ENCODE data around the gene NARS2.

The NARS2 gene

DNA sequence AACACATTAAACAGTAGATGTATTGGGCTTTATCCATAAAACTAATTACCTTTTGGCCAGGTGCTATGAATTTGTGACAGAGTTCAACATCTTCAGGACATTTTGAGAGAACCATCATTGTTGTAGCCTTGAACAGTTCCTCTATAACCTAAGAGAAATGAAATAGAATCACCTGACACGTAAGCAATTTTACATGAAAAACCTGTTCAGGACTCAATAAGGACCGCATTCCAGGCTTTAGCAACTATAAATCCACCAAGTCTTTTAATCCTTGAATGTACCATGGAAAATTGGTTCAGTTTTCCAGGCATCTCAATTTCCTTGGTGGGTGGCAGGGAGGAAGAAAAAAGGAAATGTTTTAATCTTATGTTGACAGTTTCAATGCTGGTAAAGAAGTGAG lies 96.1 kb downstream of the NARS2 start:
- Histone ChIP-seq H2AFZ (ENCODE audit: low read length) (no peak overlapping the region), H3K27me3 (ENCODE audit: insufficient read depth, low read length) (no peaks in the 10 kb centered on the region), H3K4me1 (ENCODE audit: insufficient read depth, low read length, severe bottlenecking) (no peaks in the 10 kb centered on the region), H3K9me3 (ENCODE audit: low read length) (no peaks in the 10 kb centered on the region), H3K9ac (ENCODE audit: low read length) (no peak overlapping the region), H3F3A (ENCODE audit: insufficient read depth, low read length) (no peaks in the 10 kb centered on the region), H3K4me3 (ENCODE audit: low read depth, low read length, poor library complexity, severe bottlenecking) (no peak overlapping the region), H3K36me3 (ENCODE audit: insufficient read depth, low read length) (peaks cover 17% of the 10 kb centered on the region), H3K4me2 (ENCODE audit: low read length) (no peak overlapping the region), H3K79me2 (ENCODE audit: insufficient read depth, low read length) (no peaks in the 10 kb centered on the region), H3K27ac (ENCODE audit: low read depth, low read length, poor library complexity, severe bottlenecking) (no peak overlapping the region), H3K9me2 (ENCODE audit: low read depth, low read length) (no peaks in the 10 kb centered on the region), H4K20me1 (ENCODE audit: insufficient read depth, low read length) (no peaks in the 10 kb centered on the region)
- TF ChIP-seq EZH2 (IDR thresholded peaks at IDR 0.05; ENCODE audit: borderline replicate concordance, low read length), result no peak
- TF ChIP-seq, protein P1, sequence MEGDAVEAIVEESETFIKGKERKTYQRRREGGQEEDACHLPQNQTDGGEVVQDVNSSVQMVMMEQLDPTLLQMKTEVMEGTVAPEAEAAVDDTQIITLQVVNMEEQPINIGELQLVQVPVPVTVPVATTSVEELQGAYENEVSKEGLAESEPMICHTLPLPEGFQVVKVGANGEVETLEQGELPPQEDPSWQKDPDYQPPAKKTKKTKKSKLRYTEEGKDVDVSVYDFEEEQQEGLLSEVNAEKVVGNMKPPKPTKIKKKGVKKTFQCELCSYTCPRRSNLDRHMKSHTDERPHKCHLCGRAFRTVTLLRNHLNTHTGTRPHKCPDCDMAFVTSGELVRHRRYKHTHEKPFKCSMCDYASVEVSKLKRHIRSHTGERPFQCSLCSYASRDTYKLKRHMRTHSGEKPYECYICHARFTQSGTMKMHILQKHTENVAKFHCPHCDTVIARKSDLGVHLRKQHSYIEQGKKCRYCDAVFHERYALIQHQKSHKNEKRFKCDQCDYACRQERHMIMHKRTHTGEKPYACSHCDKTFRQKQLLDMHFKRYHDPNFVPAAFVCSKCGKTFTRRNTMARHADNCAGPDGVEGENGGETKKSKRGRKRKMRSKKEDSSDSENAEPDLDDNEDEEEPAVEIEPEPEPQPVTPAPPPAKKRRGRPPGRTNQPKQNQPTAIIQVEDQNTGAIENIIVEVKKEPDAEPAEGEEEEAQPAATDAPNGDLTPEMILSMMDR (IDR thresholded peaks at IDR 0.05; ENCODE audit: low read length), result no peak

DNA sequence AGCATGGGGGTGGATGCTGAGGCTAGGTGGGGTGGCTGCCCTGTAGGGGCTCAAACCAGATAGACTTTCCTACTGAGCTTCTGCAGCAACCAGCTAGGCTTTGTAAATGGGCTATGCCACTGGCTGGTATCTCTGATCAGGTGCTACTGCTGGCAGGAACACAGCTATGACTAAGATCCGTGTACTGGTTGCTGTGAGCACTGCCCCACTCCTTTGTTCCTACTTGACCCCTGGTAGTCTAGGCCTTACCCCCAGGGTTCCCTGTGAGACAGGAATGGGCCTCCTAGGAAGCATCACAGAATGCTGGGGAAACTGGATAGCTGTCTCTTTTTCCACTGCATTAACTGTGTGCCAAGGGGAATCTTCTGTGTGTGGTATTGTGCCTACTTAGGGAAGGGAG lies 98.6 kb downstream of the NARS2 start:
- Histone ChIP-seq H4K20me1 (ENCODE audit: insufficient read depth, low read length) (no peaks in the 10 kb centered on the region), H3K36me3 (ENCODE audit: insufficient read depth, low read length) (peaks cover 17% of the 10 kb centered on the region), H3K4me1 (ENCODE audit: insufficient read depth, low read length, severe bottlenecking) (no peaks in the 10 kb centered on the region), H3K27ac (ENCODE audit: low read depth, low read length, poor library complexity, severe bottlenecking) (no peak overlapping the region), H3K79me2 (ENCODE audit: insufficient read depth, low read length) (no peaks in the 10 kb centered on the region), H3K4me2 (ENCODE audit: low read length) (no peak overlapping the region), H2AFZ (ENCODE audit: low read length) (no peak overlapping the region), H3K4me3 (ENCODE audit: low read depth, low read length, poor library complexity, severe bottlenecking) (no peak overlapping the region), H3K27me3 (ENCODE audit: insufficient read depth, low read length) (no peaks in the 10 kb centered on the region), H3K9me3 (ENCODE audit: low read length) (no peaks in the 10 kb centered on the region), H3K9me2 (ENCODE audit: low read depth, low read length) (no peaks in the 10 kb centered on the region), H3K9ac (ENCODE audit: low read length) (no peak overlapping the region), H3F3A (ENCODE audit: insufficient read depth, low read length) (no peaks in the 10 kb centered on the region)
- TF ChIP-seq, protein P1 (IDR thresholded peaks at IDR 0.05; ENCODE audit: low read length), result no peak
- TF ChIP-seq EZH2 (IDR thresholded peaks at IDR 0.05; ENCODE audit: borderline replicate concordance, low read length), result no peak

DNA sequence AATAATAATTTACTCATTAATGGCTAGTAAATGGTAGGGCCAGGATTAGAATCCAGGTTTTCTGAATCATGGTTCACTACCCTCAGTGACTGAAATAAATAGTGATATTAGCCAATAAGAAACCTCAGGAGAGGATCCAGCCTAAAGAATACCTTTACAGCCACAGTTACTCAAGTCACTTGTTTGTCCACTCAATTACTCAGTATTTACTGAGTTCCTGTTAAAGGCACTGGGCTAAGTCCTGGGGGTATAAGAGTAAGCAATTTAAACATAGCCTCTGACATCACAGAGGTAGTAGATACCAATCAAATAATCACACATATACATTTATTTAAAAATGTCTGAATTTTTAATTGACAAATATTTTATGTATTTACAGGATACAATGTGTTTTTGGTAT lies 100.2 kb downstream of the NARS2 start:
- H3K36me3 ChIP-seq (ENCODE audit: insufficient read depth, low read length), result peaks cover 17% of the 10 kb centered on the region
- TF ChIP-seq EZH2 (IDR thresholded peaks at IDR 0.05; ENCODE audit: borderline replicate concordance, low read length), result no peak
- TF ChIP-seq, protein P1 (IDR thresholded peaks at IDR 0.05; ENCODE audit: low read length), result no peak
- H3K9me3 ChIP-seq (ENCODE audit: low read length), result no peaks in the 10 kb centered on the region
- no peaks in the 10 kb centered on the region for H3F3A ChIP-seq (ENCODE audit: insufficient read depth, low read length)
- no peaks in the 10 kb centered on the region for H4K20me1 ChIP-seq (ENCODE audit: insufficient read depth, low read length)
- H3K4me1 ChIP-seq (ENCODE audit: insufficient read depth, low read length, severe bottlenecking), result peaks cover 4% of the 10 kb centered on the region
- H3K4me3 ChIP-seq (ENCODE audit: low read depth, low read length, poor library complexity, severe bottlenecking), result no peak overlapping the region
- no peak overlapping the region for H2AFZ ChIP-seq (ENCODE audit: low read length)
- no peak overlapping the region for H3K9ac ChIP-seq (ENCODE audit: low read length)
- H3K4me2 ChIP-seq (ENCODE audit: low read length), result no peak overlapping the region
- H3K27ac ChIP-seq (ENCODE audit: low read depth, low read length, poor library complexity, severe bottlenecking), result no peak overlapping the region
- no peaks in the 10 kb centered on the region for H3K9me2 ChIP-seq (ENCODE audit: low read depth, low read length)
- no peaks in the 10 kb centered on the region for H3K79me2 ChIP-seq (ENCODE audit: insufficient read depth, low read length)
- no peaks in the 10 kb centered on the region for H3K27me3 ChIP-seq (ENCODE audit: insufficient read depth, low read length)
